Psoas muscle (tissue), 8 donors: ENCODE data around the gene RREB1. TPM values are rescaled to one million over a fixed set of nuclear protein-coding genes. Genes with fewer than 3 reads are reported as not detected.

ENCODE experiments used
- ATAC-seq, 4 donors: fragments of 200-7000 bp; cut with Tn5 transposase; one replicate each; pipeline ENCODE4 v1.9.1; 2020; ENCODE audit warnings: moderate library complexity in 3 of 4, mild to moderate bottlenecking in 2 of 4
- DNase-seq, 2 donors: peaks; one replicate each; pipeline ENCODE4 v3.0.0-alpha.2; 2020
- H3K27ac ChIP-seq: fragments of 200-600 bp; one replicate; pipeline ENCODE4 v1.8.0; 2022
- H3K27me3 ChIP-seq, 3 donors: fragments of 200-600 bp in 1 of 3; one replicate each; pipeline versions ENCODE4 v1.6.1 to v1.8.0; 2013 to 2022; ENCODE audit warnings: low read length in 2 of 3, mild to moderate bottlenecking in 2 of 3, moderate library complexity in 1 of 3; ENCODE audit not compliant: insufficient read depth in 3 of 3
- H3K36me3 ChIP-seq, 2 donors: fragments of 200-600 bp in 1 of 2; one replicate each; pipeline versions ENCODE4 v1.6.1 to v1.8.0; 2013 to 2022; ENCODE audit warnings: low read depth in 1 of 2, mild to moderate bottlenecking in 1 of 2, moderate library complexity in 1 of 2; ENCODE audit not compliant: insufficient read depth in 1 of 2
- H3K4me1 ChIP-seq: fragments of 200-600 bp; one replicate; pipeline ENCODE4 v1.8.0; 2022
- H3K4me3 ChIP-seq: fragments of 200-600 bp; one replicate; pipeline ENCODE4 v1.8.0; 2022; ENCODE audit warnings: mild to moderate bottlenecking
- H3K9me3 ChIP-seq: fragments of 200-600 bp; one replicate; pipeline ENCODE4 v1.8.0; 2022
- WGBS, 3 donors: extraction: QIAGEN DNeasy Blood & Tissue Kit; methylation state at CpG; one replicate each; pipeline versions ENCODE4 v1.1.6 to v1.1.7; 2013; 5-methylcytosine and 5-hydroxymethylcytosine counted together
- intact Hi-C, 2 donors: fragments of 100-400 bp; cut with DNase I; formaldehyde crosslinking; loops; one replicate each; pipeline versions ENCODE4 v1.11.0 to v1.14.2; 2022
- polyA plus RNA-seq, 3 donors: library from polyadenylated mRNA; stranded (reverse); fragments of 200-250 nt; gene quantifications; one replicate each; pipeline ENCODE4 v1.2.3, GENCODE V29; 2013
- total RNA-seq, 4 donors: library from RNA; stranded (reverse); fragmentation: NEBNext Ultra II Directional in 2 of 4; extraction: Animal tissue kit (Norgen Biotek cat#: 25700) in 2 of 4; gene quantifications; one replicate each; pipeline versions ENCODE4 v1.2.1 to v1.2.4, GENCODE V29; 2021 to 2023
- TF ChIP-seq, protein P1 (sequence below): fragments of 200-600 bp; IDR thresholded peaks from one replicate; pipeline ENCODE4 v1.8.0; 2022; ENCODE audit warnings: antibody characterized with exemption
- donor health status: healthy with polysubstance abuse.
- donor health status: DM: no; HTN: no; CAD: no; lungs with moderate emphysema.
- donor health status: Bipolar disorder and iron deficiency.
- donor health status: healthy.
- donor health status: DM: yes; HTN: yes; CAD: no.
- donor health status: DM: no; HTN: no; CAD: no.
- donor health status: DM: no; HTN: no; CAD: no.
- donor health status: DM: yes; HTN: yes; CAD: no.

Gene RREB1
- total and polyA plus RNA-seq, 7 donors: 4.6 to 49.4 (median 32.7) TPM

DNA sequence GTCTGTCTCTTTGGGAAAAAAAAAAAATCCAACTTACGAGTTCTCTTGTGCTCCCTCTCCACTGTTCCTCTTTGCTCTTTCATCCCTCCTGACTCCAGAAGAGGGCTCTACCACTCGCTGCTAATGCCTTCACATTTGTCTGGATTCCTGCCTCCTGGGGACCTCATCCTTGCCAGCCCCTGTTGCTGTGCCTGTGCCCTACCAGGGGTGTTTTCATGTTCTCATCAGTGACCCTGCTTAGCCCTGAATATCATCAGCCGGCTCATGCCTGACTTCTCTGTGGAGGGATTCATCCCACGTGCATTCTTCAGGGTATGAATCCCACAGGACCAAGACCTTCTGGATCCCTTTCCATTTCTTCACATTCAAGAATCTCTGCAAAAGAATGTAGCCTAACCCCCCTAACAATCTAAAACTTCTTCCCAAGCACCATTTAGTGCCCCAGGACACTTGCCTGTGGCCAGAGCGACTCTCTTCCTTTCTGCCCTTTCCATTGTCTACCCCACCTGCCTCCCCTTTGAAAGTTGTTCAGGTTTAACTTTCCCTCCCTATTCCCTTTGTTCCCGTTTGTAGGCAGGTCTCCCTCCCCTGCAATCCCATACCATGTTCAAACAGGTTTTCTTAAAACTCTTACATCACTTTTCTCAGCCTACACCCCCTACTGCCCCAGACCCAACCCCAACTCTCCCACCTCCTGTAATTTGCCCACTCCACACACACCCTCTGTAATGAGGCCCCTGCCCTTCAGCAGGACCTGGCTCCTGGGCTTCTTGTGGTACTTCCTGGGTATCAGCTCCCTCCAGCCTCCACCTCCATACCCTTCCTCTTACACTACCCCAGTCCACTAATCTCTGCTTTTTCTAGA, 50.2 kb downstream of the RREB1 start:
- H3K27ac ChIP-seq: peak overlapping the region; percentile 51
- intact Hi-C loops: no loop called here
- H3K9me3 ChIP-seq: no peaks in the 10 kb centered on the region
- no peaks in the 10 kb centered on the region for H3K27me3 ChIP-seq
- H3K36me3 ChIP-seq: no peaks in the 10 kb centered on the region
- 54 to 69% (median 62%) methylated on average over 6 of the region's 6 CpGs for WGBS, 3 donors
- ATAC-seq (peak in 3 of 4 donors; percentile 5 to 49 (median 38)), DNase-seq (no peak)
- H3K4me1 ChIP-seq: peaks cover 70% of the 10 kb centered on the region
- H3K4me3 ChIP-seq: no peak overlapping the region
- TF ChIP-seq, protein P1, sequence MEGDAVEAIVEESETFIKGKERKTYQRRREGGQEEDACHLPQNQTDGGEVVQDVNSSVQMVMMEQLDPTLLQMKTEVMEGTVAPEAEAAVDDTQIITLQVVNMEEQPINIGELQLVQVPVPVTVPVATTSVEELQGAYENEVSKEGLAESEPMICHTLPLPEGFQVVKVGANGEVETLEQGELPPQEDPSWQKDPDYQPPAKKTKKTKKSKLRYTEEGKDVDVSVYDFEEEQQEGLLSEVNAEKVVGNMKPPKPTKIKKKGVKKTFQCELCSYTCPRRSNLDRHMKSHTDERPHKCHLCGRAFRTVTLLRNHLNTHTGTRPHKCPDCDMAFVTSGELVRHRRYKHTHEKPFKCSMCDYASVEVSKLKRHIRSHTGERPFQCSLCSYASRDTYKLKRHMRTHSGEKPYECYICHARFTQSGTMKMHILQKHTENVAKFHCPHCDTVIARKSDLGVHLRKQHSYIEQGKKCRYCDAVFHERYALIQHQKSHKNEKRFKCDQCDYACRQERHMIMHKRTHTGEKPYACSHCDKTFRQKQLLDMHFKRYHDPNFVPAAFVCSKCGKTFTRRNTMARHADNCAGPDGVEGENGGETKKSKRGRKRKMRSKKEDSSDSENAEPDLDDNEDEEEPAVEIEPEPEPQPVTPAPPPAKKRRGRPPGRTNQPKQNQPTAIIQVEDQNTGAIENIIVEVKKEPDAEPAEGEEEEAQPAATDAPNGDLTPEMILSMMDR: no peak

DNA sequence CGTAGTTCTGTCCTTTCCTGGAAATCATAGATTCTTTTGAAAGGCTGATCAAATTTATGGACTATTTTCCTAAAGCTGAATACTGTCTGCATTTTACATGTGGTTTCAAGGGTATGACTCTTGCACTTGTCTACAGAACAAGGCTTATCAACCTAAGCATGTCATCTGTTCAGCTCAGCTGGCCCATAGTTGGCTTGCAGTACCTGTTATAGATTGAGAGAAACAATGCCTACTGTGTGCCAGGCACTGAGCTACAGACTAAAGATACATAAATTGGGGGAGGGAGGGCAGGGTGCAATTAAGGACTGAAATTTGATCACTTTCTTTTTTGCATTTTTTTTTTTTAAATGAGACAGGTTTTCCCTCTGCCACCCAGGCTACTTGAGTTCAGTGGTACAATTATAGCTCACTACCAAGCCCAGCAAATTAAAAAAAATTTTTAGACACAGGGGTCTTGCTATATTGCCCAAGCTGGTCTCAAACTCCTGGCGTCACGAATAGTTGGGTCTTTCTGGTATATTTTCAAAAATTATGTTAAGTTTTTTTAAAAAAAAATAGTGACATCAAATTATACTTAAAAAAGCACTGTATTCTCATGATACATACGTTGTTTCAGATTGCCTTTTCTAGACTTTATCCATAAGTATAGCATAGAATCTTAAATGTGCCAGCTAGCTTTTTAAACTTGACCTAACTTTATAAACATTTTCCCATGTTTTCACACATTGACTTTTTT, 52.2 kb downstream of the RREB1 start:
- TF ChIP-seq, protein P1: no peak
- no peaks in the 10 kb centered on the region for H3K9me3 ChIP-seq
- WGBS, 3 donors: 75 to 85% (median 79%) methylated on average over 4 of the region's 4 CpGs
- no peaks in the 10 kb centered on the region for H3K27me3 ChIP-seq
- H3K36me3 ChIP-seq: no peaks in the 10 kb centered on the region
- peak overlapping the region; percentile 20 for H3K27ac ChIP-seq
- ATAC-seq (no peak), DNase-seq (no peak)
- peaks cover 72% of the 10 kb centered on the region for H3K4me1 ChIP-seq
- H3K4me3 ChIP-seq: no peak overlapping the region
- intact Hi-C loops: no loop called here

DNA sequence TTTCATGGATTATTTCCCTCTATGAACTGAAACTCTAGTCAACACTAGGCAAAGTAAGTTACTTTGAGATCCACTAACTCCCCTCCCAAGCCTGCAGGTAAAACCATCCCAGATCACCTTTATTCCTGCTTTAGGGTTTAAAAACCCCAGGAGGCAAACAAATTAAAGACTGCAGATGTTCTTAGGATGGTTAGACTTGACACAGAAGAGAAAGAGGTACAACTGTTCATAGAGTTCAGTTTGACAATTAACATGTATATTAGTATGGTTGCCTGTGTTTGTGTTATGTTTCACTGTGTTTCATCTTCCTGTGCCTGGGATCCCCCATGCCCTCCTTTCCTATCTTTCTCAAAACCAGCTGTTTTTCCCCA, 53.5 kb downstream of the RREB1 start:
- no peak for ATAC-seq
- no peak for DNase-seq
- Histone ChIP-seq H3K9me3 (no peaks in the 10 kb centered on the region), H3K4me3 (no peak overlapping the region), H3K36me3 (no peaks in the 10 kb centered on the region), H3K27me3 (no peaks in the 10 kb centered on the region), H3K4me1 (peaks cover 72% of the 10 kb centered on the region), H3K27ac (no peak overlapping the region)
- TF ChIP-seq, protein P1: no peak
- intact Hi-C loops: no loop called here

DNA sequence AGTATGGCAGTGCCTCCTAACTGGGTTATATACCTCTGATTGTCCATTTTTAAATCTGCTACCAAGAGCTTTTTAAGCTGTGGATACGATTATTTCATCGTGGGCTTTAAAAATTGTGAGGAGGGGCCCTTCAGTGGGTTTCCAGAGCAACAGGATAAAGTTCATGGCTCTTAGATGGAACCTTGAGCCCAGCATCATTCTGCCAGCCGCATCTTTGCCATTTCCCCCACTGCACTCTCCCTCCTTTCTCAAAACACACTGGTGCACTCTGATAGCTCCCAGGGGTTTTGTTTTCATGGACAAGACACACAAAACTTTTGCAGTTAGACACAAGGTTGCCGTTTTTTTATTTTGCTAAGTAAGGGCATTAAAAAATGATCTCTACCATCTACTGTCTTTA, 54.1 kb downstream of the RREB1 start:
- DNase-seq (no peak), ATAC-seq (no peak)
- Histone ChIP-seq H3K4me3 (no peak overlapping the region), H3K36me3 (no peaks in the 10 kb centered on the region), H3K27me3 (no peaks in the 10 kb centered on the region), H3K9me3 (no peaks in the 10 kb centered on the region), H3K4me1 (peaks cover 72% of the 10 kb centered on the region), H3K27ac (no peak overlapping the region)
- intact Hi-C loops: no loop called here
- TF ChIP-seq, protein P1: no peak
- WGBS, 3 donors: 70 to 77% (median 73%) methylated on average over 4 of the region's 4 CpGs
